AG04449 (cell line): ENCODE measurements around the gene OBSL1.

ENCODE experiments used
- CTCF ChIA-PET: fragments of 350-600 bp; formaldehyde crosslinking; extraction: SDS; loops from one replicate; lab custom pipeline; 2021; ENCODE audit warnings: antibody characterized with exemption; lab: Yijun Ruan, JAX
- POLR2A ChIA-PET: fragments of 400-600, 350-600 bp; formaldehyde crosslinking; extraction: SDS; loops from one replicate; lab custom pipeline; 2020; ENCODE audit warnings: antibody characterized with exemption, inconsistent platforms; lab: Yijun Ruan, JAX
- DNase-seq: peaks from one replicate; pipeline ENCODE4 v3.0.0-alpha.2; 2010; ENCODE audit warnings: low read depth, low spot score
- H3K4me3 ChIP-seq: 2 replicates; pipeline ENCODE4 v1.5.1; 2011; ENCODE audit warnings: low read depth, mild to moderate bottlenecking, control low read depth, low read length
- TF ChIP-seq, protein P1 (sequence below): IDR thresholded peaks from one replicate; pipeline ENCODE4 v1.5.1; 2011; ENCODE audit warnings: mild to moderate bottlenecking, moderate library complexity, low read length, control low read depth, inconsistent platforms; ENCODE audit not compliant: insufficient read depth; ENCODE audit errors: missing control alignments

OBSL1 gene

DNA sequence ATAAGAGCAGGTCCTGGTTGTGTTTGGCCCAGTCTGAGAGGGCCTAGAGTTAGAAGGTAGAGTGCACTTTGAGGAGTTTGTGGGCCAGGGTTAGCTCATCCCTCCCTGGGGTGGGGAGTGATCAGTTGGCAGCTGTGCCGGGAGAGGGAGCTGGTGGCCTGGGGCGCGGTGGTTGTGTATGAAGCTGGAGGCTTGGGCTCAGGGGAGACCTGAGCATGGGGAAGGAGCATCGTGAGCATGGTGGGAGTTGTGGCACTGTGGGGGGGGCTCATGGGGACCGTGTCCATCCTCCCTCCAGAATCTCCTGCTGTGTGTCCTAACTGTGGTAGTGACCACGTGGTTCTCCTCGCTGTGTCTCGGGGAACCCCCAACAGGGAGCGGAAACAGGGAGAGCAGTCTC is 40.0 kb upstream of the OBSL1 start:
- H3K4me3 ChIP-seq: no peak overlapping the region
- CTCF ChIA-PET: no interaction called here
- POLR2A ChIA-PET: no interaction called here
- TF ChIP-seq, protein P1, sequence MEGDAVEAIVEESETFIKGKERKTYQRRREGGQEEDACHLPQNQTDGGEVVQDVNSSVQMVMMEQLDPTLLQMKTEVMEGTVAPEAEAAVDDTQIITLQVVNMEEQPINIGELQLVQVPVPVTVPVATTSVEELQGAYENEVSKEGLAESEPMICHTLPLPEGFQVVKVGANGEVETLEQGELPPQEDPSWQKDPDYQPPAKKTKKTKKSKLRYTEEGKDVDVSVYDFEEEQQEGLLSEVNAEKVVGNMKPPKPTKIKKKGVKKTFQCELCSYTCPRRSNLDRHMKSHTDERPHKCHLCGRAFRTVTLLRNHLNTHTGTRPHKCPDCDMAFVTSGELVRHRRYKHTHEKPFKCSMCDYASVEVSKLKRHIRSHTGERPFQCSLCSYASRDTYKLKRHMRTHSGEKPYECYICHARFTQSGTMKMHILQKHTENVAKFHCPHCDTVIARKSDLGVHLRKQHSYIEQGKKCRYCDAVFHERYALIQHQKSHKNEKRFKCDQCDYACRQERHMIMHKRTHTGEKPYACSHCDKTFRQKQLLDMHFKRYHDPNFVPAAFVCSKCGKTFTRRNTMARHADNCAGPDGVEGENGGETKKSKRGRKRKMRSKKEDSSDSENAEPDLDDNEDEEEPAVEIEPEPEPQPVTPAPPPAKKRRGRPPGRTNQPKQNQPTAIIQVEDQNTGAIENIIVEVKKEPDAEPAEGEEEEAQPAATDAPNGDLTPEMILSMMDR: no peak
- no peak for DNase-seq

DNA sequence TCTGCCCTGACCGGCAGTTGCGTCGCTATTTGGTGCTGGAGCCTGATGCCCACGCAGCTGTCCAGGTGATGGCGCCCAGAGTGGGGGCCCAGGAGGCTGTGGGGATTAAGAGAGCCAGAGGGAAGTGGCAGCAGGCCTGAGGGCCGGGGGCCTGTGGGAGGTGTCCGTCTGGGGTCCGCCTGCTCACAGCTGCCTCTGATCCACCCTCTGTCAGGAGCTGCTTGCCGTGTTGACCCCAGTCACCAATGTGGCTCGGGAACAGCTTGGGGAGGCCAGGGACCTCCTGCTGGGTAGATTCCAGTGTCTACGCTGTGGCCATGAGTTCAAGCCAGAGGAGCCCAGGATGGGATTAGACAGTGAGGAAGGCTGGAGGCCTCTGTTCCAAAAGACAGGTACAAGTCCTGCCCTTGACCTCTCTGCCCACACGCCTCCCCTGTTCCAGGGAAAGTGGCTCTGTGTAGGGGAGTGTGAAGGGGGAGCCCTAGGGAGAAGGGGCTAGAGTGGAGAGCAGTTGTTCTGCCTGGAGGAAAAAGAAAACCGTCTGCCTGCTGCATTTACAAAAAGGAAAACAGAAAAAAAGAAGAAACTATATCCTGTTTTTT is 37.9 kb upstream of the OBSL1 start:
- no peak overlapping the region for H3K4me3 ChIP-seq
- POLR2A ChIA-PET: no interaction called here
- TF ChIP-seq, protein P1: no peak
- no peak for DNase-seq
- CTCF ChIA-PET: interaction anchor here (1.1 kb wide), 1 partner anchor 33 kb away, joined by 3 read pairs; no protein-coding TSS in a partner anchor

DNA sequence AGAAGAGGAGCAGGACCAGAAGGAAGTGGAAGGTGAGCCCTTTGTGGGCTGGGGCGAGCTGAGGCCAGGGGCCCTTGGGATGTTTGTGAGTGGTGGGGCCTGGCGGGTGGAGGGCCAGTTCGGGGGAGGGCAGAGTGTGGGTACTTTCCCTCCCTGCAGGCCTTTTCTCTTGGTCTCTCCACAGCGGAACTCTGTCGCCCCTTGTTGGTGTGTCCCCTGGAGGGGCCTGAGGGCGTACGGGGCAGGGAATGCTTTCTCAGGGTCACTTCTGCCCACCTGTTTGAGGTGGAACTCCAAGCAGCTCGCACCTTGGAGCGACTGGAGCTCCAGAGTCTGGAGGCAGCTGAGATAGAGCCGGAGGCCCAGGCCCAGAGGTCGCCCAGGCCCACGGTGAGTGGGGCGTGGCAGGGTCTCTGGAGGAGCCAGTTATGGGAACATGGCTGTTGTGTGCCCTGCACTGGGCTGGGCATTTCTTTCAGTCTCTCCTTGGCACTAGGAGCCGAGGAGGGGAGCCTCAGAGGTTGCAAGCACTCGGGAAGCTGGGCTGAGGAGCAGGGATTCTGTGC is 37.1 kb upstream of the OBSL1 start:
- POLR2A ChIA-PET: no interaction called here
- H3K4me3 ChIP-seq: no peak overlapping the region
- CTCF ChIA-PET: no interaction called here
- DNase-seq: no peak
- TF ChIP-seq, protein P1: no peak

DNA sequence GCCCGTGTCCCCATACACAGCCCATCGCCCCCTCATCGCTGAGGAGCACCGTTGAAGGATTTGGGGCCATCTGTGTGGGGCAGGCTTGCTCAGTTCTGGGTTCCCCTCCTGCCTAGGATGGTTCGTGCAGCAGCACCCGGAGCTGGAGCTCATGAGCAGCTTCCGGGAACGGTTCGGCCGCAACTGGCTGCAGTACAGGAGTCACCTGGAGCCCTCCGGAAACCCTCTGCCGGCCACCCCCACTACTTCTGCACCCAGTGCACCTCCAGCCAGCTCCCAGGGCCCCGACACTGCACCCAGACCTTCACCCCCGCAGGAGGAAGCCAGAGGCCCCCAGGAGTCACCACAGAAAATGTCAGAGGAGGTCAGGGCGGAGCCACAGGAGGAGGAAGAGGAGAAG is 36.6 kb upstream of the OBSL1 start:
- TF ChIP-seq, protein P1: no peak
- no peak for DNase-seq
- H3K4me3 ChIP-seq: no peak overlapping the region
- CTCF ChIA-PET: no interaction called here
- POLR2A ChIA-PET: no interaction called here

DNA sequence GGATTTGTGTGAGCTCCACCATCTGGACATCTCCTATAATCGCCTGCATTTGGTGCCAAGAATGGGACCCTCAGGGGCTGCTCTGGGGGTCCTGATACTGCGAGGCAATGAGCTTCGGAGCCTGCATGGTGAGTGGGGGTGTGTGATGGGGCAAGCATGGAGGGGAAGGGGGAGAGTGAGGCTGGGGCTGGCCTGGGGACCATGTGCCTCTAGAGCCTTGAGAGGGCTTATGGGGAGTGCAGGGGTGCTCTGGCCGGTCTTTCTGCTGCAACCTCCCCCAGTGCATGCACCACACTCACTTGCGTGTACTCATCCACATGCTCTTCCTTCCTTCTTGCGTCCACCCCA is 34.2 kb upstream of the OBSL1 start:
- TF ChIP-seq, protein P1: no peak
- DNase-seq: no peak
- POLR2A ChIA-PET: no interaction called here
- H3K4me3 ChIP-seq: no peak overlapping the region
- CTCF ChIA-PET: interaction anchor here (0.7 to 1.9 kb wide), 2 partner anchors 37 to 64 kb away, joined by 3 to 5 read pairs; no protein-coding TSS in a partner anchor

DNA sequence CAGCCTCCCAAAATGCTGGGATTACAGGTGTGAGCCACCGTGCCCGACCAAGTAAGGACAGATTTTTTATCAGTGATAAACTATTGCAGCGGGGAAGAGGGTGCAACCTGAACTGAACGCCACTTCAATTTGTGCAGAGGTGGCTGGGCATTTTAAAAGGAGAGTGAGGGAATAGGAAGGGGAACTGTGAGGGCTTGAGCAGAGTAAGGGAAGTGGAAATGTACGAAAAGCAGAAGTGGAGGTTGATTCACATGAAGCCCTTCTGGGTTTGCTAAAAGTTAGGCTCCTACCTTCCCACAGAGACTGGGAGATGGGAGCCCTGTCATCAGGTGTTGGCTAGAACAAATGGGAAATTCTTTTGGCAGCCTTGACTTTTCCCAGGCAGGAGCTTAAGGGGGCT is 32.4 kb upstream of the OBSL1 start:
- H3K4me3 ChIP-seq: no peak overlapping the region
- DNase-seq: no peak
- TF ChIP-seq, protein P1: no peak
- CTCF ChIA-PET: interaction anchor here (0.8 to 1.9 kb wide), 2 partner anchors 39 to 201 kb away, joined by 3 to 5 read pairs; no protein-coding TSS in a partner anchor
- POLR2A ChIA-PET: no interaction called here
